H1 (cell line): Measurements from ENCODE around the gene PNLIP. TPM values are rescaled to one million over a fixed set of nuclear protein-coding genes. Genes with fewer than 3 reads are reported as not detected.

ENCODE experiments used
- CTCF ChIA-PET: fragments of 300-600 bp; sonication (Branson Sonifier 250); formaldehyde crosslinking; loops from one replicate; lab custom pipeline; 2021; ENCODE audit not compliant: partially characterized antibody; lab: Charles Lee
- POLR2A ChIA-PET: fragments of 300-600 bp; sonication (Branson Sonifier 250); formaldehyde crosslinking; loops from one replicate; lab custom pipeline; 2021; ENCODE audit warnings: inconsistent platforms; ENCODE audit not compliant: partially characterized antibody; lab: Charles Lee
- DNase-seq, 2 experiments: peaks; one replicate each; pipeline versions ENCODE4 v3.0.0 to v3.0.0-alpha.2; 2010 to 2022; ENCODE audit warnings: low spot score in 2 of 2, low read depth in 1 of 2, mixed read lengths in 1 of 2
- FAIRE-seq: peaks from 2 replicates; lab custom pipeline; 2011; peaks lifted over from hg19 to GRCh38; lab: Jason Lieb, UNC
- H2AFZ ChIP-seq: 2 replicates; pipeline ENCODE4 v1.8.1; 2012; ENCODE audit warnings: low read length, inconsistent platforms
- H2AK5ac ChIP-seq: 2 replicates; pipeline ENCODE4 v1.6.1; 2013; ENCODE audit warnings: low read depth, low read length
- H2BK120ac ChIP-seq: replicated peaks from 2 replicates; pipeline ENCODE3; 2013; ENCODE audit warnings: low read depth, low read length, inconsistent platforms
- H2BK12ac ChIP-seq: 2 replicates; pipeline ENCODE4 v1.6.1; 2013; ENCODE audit warnings: low read depth, low read length
- H2BK15ac ChIP-seq: 2 replicates; pipeline ENCODE4 v1.6.1; 2013; ENCODE audit warnings: low read length
- H2BK20ac ChIP-seq: 2 replicates; pipeline ENCODE4 v1.6.1; 2013; ENCODE audit warnings: low read length
- H2BK5ac ChIP-seq: 2 replicates; pipeline ENCODE4 v1.6.1; 2013; ENCODE audit warnings: low read depth, low read length
- H3K14ac ChIP-seq: 2 replicates; pipeline ENCODE4 v1.6.1; 2013; ENCODE audit warnings: inconsistent platforms; ENCODE audit not compliant: insufficient read length
- H3K18ac ChIP-seq: 2 replicates; pipeline ENCODE4 v1.6.1; 2013; ENCODE audit warnings: low read length; ENCODE audit errors: extremely low read depth
- H3K23ac ChIP-seq: 2 replicates; pipeline ENCODE4 v1.6.1; 2013; ENCODE audit warnings: inconsistent platforms; ENCODE audit not compliant: insufficient read length
- H3K23me2 ChIP-seq: 2 replicates; pipeline ENCODE4 v1.6.1; 2013; ENCODE audit warnings: low read depth, low read length
- H3K27ac ChIP-seq: 2 replicates; pipeline ENCODE4 v1.6.1; 2011; ENCODE audit warnings: low read depth, low read length, inconsistent platforms
- H3K27me3 ChIP-seq, 4 experiments: replicated peaks in 1 of 4; 1 replicate in 1 of 4; 2 replicates in 3 of 4; pipeline versions ENCODE4 v1.6.1 to v1.8.1; 2011 to 2013; ENCODE audit warnings: low read length in 3 of 4, mild to moderate bottlenecking in 3 of 4, inconsistent platforms in 2 of 4, mixed read lengths in 2 of 4, moderate library complexity in 1 of 4; ENCODE audit not compliant: control insufficient read depth in 3 of 4, insufficient read depth in 3 of 4; ENCODE audit errors: extremely low read depth in 1 of 4
- H3K36me3 ChIP-seq, 4 experiments: 2 replicates each; pipeline versions ENCODE4 v1.6.1 to v1.8.1; 2011 to 2013; ENCODE audit warnings: mild to moderate bottlenecking in 4 of 4, low read length in 3 of 4, moderate library complexity in 2 of 4, control low read depth in 1 of 4, inconsistent platforms in 1 of 4; ENCODE audit not compliant: insufficient read depth in 4 of 4, control insufficient read depth in 2 of 4
- H3K4ac ChIP-seq: replicated peaks from 2 replicates; pipeline ENCODE3; 2013; ENCODE audit warnings: low read length, low read depth, mixed read lengths, inconsistent platforms; ENCODE audit not compliant: insufficient read length
- H3K4me1 ChIP-seq, 4 experiments: replicated peaks in 1 of 4; 1 replicate in 1 of 4; 2 replicates in 3 of 4; pipeline versions ENCODE4 v1.6.1 to v1.8.1; 2011 to 2013; ENCODE audit warnings: low read length in 3 of 4, inconsistent platforms in 2 of 4, mixed read lengths in 1 of 4; ENCODE audit not compliant: insufficient read depth in 4 of 4, control insufficient read depth in 3 of 4
- H3K4me2 ChIP-seq, 2 experiments: 2 replicates each; pipeline versions ENCODE4 v1.6.1 to v1.8.1; 2011 to 2013; ENCODE audit warnings: low read depth in 2 of 2, low read length in 2 of 2, control low read depth in 1 of 2, inconsistent platforms in 1 of 2, mild to moderate bottlenecking in 1 of 2; ENCODE audit not compliant: insufficient read depth in 1 of 2
- H3K4me3 ChIP-seq, 4 experiments: fragments of 200-600, 300-600 bp in 1 of 4; sonication (generic), shearing (Covaris generic), sonication (Bioruptor Twin) in 1 of 4; 2 replicates each; pipeline versions ENCODE4 v1.5.1 to v1.8.1; 2011 to 2016; ENCODE audit warnings: low read length in 4 of 4, low read depth in 3 of 4, control low read depth in 2 of 4, inconsistent platforms in 2 of 4, mild to moderate bottlenecking in 2 of 4, mixed read lengths in 1 of 4, moderate library complexity in 1 of 4; ENCODE audit not compliant: insufficient read depth in 2 of 4; ENCODE audit errors: extremely low read depth in 1 of 4
- H3K56ac ChIP-seq: replicated peaks from 2 replicates; pipeline ENCODE3; 2013; ENCODE audit warnings: low read depth, mild to moderate bottlenecking, mixed read lengths, low read length, inconsistent platforms; ENCODE audit not compliant: insufficient read length
- H3K79me1 ChIP-seq: 2 replicates; pipeline ENCODE4 v1.6.1; 2013; ENCODE audit warnings: low read depth, low read length, control low read depth
- H3K79me2 ChIP-seq, 2 experiments: 2 replicates each; pipeline versions ENCODE4 v1.6.1 to v1.8.1; 2012 to 2013; ENCODE audit warnings: low read length in 2 of 2, mild to moderate bottlenecking in 2 of 2, inconsistent platforms in 1 of 2; ENCODE audit not compliant: insufficient read depth in 2 of 2, control insufficient read depth in 1 of 2
- H3K9ac ChIP-seq, 4 experiments: replicated peaks in 1 of 4; 1 replicate in 1 of 4; 2 replicates in 3 of 4; pipeline versions ENCODE4 v1.6.1 to v1.8.1; 2011 to 2013; ENCODE audit warnings: low read depth in 3 of 4, low read length in 3 of 4, control low read depth in 2 of 4, mild to moderate bottlenecking in 2 of 4, moderate library complexity in 2 of 4, inconsistent platforms in 1 of 4; ENCODE audit errors: extremely low read depth in 1 of 4
- H3K9me3 ChIP-seq, 2 experiments: 2 replicates each; pipeline versions ENCODE4 v1.6.1 to v1.8.1; 2012 to 2013; ENCODE audit warnings: mild to moderate bottlenecking in 2 of 2, moderate library complexity in 2 of 2, control low read depth in 1 of 2, inconsistent platforms in 1 of 2, low read depth in 1 of 2, low read length in 1 of 2, mixed read lengths in 1 of 2; ENCODE audit not compliant: insufficient read depth in 2 of 2
- H4K20me1 ChIP-seq, 2 experiments: replicated peaks in 1 of 2; 2 replicates each; pipeline versions ENCODE3 to v1.8.1; 2011 to 2013; ENCODE audit warnings: inconsistent platforms in 2 of 2, low read length in 2 of 2, mild to moderate bottlenecking in 1 of 2; ENCODE audit not compliant: insufficient read depth in 2 of 2, control insufficient read depth in 1 of 2
- H4K5ac ChIP-seq: 2 replicates; pipeline ENCODE4 v1.6.1; 2013; ENCODE audit warnings: low read length, low read depth, mixed read lengths, inconsistent platforms; ENCODE audit not compliant: insufficient read length
- H4K8ac ChIP-seq: 2 replicates; pipeline ENCODE4 v1.8.0; 2013; ENCODE audit warnings: mild to moderate bottlenecking, moderate library complexity, low read length, inconsistent platforms; ENCODE audit not compliant: insufficient read depth; ENCODE audit errors: extremely low read depth
- H4K91ac ChIP-seq: replicated peaks from 2 replicates; pipeline ENCODE3; 2013; ENCODE audit warnings: low read length, mixed read lengths, inconsistent platforms; ENCODE audit not compliant: insufficient read length
- ATF3 ChIP-seq: IDR thresholded peaks from 2 replicates; pipeline ENCODE4 v1.6.1; 2011; ENCODE audit warnings: low read depth, mild to moderate bottlenecking, low read length; ENCODE audit not compliant: insufficient read depth
- BRCA1 ChIP-seq: IDR thresholded peaks from 2 replicates; pipeline ENCODE4 v1.6.1; 2012; ENCODE audit warnings: low read depth, low read length, improper control_type of control experiment
- CBX8 ChIP-seq: fragments of 300-800, 300-1000 bp; sonication (generic); IDR thresholded peaks from 2 replicates; pipeline ENCODE4 v1.7.1; 2016; ENCODE audit warnings: low read depth, low read length, borderline replicate concordance
- EGR1 ChIP-seq: IDR thresholded peaks from 2 replicates; pipeline ENCODE4 v1.6.1; 2011; ENCODE audit warnings: low read depth, low read length, borderline replicate concordance
- HDAC2 ChIP-seq, 2 experiments: fragments of 300-600 bp in 1 of 2; sonication (generic) in 1 of 2; IDR thresholded peaks; 2 replicates each; pipeline ENCODE4 v1.6.1; 2011 to 2012; ENCODE audit warnings: low read depth in 2 of 2, low read length in 2 of 2, mild to moderate bottlenecking in 2 of 2, moderate library complexity in 2 of 2, borderline replicate concordance in 1 of 2, inconsistent platforms in 1 of 2
- HDAC6 ChIP-seq: IDR thresholded peaks from one replicate; pipeline ENCODE4 v1.7.1; 2012; ENCODE audit warnings: low read depth, mild to moderate bottlenecking, inconsistent platforms, low read length, moderate library complexity
- NANOG ChIP-seq: IDR thresholded peaks from 2 replicates; pipeline ENCODE4 v1.6.1; 2011; ENCODE audit warnings: low read length, low read depth, mild to moderate bottlenecking, inconsistent platforms; ENCODE audit not compliant: insufficient read depth, poor library complexity, severe bottlenecking
- PHF8 ChIP-seq: fragments of 200-600 bp; sonication (generic); conservative IDR thresholded peaks from 2 replicates; pipeline ENCODE4 v1.7.1; 2012; ENCODE audit warnings: low read depth, mild to moderate bottlenecking, inconsistent platforms, low read length, moderate library complexity
- RXRA ChIP-seq: IDR thresholded peaks from 2 replicates; pipeline ENCODE4 v1.6.1; 2011; ENCODE audit warnings: low read depth, mild to moderate bottlenecking, low read length, moderate library complexity; ENCODE audit not compliant: insufficient read depth
- SRF ChIP-seq: IDR thresholded peaks from 2 replicates; pipeline ENCODE4 v1.6.1; 2011; ENCODE audit warnings: mild to moderate bottlenecking, low read depth, low read length, moderate library complexity
- TBP ChIP-seq: IDR thresholded peaks from 2 replicates; pipeline ENCODE4 v1.6.1; 2011; ENCODE audit warnings: low read depth, low read length, improper control_type of control experiment
- USF2 ChIP-seq: IDR thresholded peaks from 2 replicates; pipeline ENCODE4 v1.6.1; 2011; ENCODE audit warnings: low read length, improper control_type of control experiment
- WGBS, 2 experiments: shearing (Covaris generic) in 1 of 2; methylation state at CpG; one replicate each; pipeline versions ENCODE4 v1.1.6 to v1.1.7; 2013 to 2015; ENCODE audit warnings: low lambda C conversion rate in 2 of 2, mixed read lengths in 2 of 2, inconsistent platforms in 1 of 2, low coverage in 1 of 2, missing lambda C conversion rate in 1 of 2; ENCODE audit not compliant: insufficient replicate concordance in 2 of 2, insufficient coverage in 1 of 2, insufficient read length in 1 of 2; ENCODE audit errors: extremely low coverage in 1 of 2, missing lambda C conversion rate in 1 of 2; 5-methylcytosine and 5-hydroxymethylcytosine counted together
- polyA plus RNA-seq, 7 experiments: library from polyadenylated mRNA; depleted of rRNA in 3 of 7; stranded (reverse) in 5 of 7; unstranded in 2 of 7; fragments of >200 nt in 5 of 7; fragments of 200-250 nt in 2 of 7; gene quantifications; 1 replicate in 5 of 7; 2 replicates in 1 of 7; 4 replicates in 1 of 7; pipeline versions ENCODE4 v1.2.1 to v1.2.3, GENCODE V29; 2011 to 2013; ENCODE audit warnings: missing spikeins in 2 of 7, mixed read lengths in 2 of 7
- total RNA-seq: library from RNA; stranded (reverse); fragmentation: NEBNext Ultra II Directional; extraction: Animal tissue kit (Norgen Biotek cat#: 25700); gene quantifications from 2 replicates; pipeline ENCODE4 v1.2.1, GENCODE V29; 2021

PNLIP gene
- total and polyA plus RNA-seq, 2 of the 8 experiments (the other 6 are each of a cell fraction or from before 2014, with no cell fraction given), result not detected

- Histone ChIP-seq H3K56ac (no peak overlapping the region), H2BK12ac (no peak overlapping the region), H3K36me3 (no peaks in the 10 kb centered on the region), H2BK20ac (no peak overlapping the region), H2BK5ac (no peak overlapping the region), H3K4me1 (peaks cover 0 to 9% (median 3%) of the 10 kb centered on the region in 4 experiments; a peak in 4 of 7 replicates), H3K4ac (no peak overlapping the region), H3K27ac (no peak overlapping the region), H3K4me3 (no peak overlapping the region), H3K79me1 (no peaks in the 10 kb centered on the region), H4K91ac (no peak overlapping the region), H3K4me2 (no peak overlapping the region), H4K8ac (no peak overlapping the region), H3K14ac (no peak overlapping the region), H3K23me2 (peaks cover 3% of the 10 kb centered on the region; the same call in 1 of the 2 replicates), H3K9ac (no peak overlapping the region), H2BK15ac (no peak overlapping the region), H3K18ac (no peak overlapping the region), H3K79me2 (no peaks in the 10 kb centered on the region), H4K20me1 (peaks cover 0 to 2% of the 10 kb centered on the region in 2 experiments), H2AK5ac (no peak overlapping the region), H2AFZ (no peak overlapping the region), H3K27me3 (peaks cover 0 to 12% (median 10%) of the 10 kb centered on the region in 4 experiments; a peak in 5 of 7 replicates), H2BK120ac (no peak overlapping the region), H3K9me3 (peaks cover 3 to 4% of the 10 kb centered on the region in 2 experiments; a peak in 1 of 4 replicates), H3K23ac (no peak overlapping the region), H4K5ac (no peak overlapping the region)
- ChIA-PET CTCF (no interaction called here), POLR2A (interaction anchor here (1.2 kb wide), 1 partner anchor 18 kb away, joined by 3 read pairs; no protein-coding TSS in a partner anchor)
- FAIRE-seq (no peak), DNase-seq (no peak)
- WGBS, 2 experiments, result 74% methylated on average over 6 of the region's 8 CpGs; no CpG with 5 or more reads in 1 of the 2 experiments
- TF ChIP-seq RXRA (no peak), HDAC2 (IDR thresholded peaks at IDR 0.05; ENCODE audit: borderline replicate concordance in 1 of 2, low read depth in 2 of 2, low read length in 2 of 2) (no peak), HDAC6 (no peak), SRF (no peak), NANOG (no peak), EGR1 (no peak), USF2 (no peak), PHF8 (no peak), ATF3 (no peak), BRCA1 (no peak), CBX8 (no peak), TBP (no peak)
Observed at GRCh38 chr10:116606061-116606483, 60.3 kb downstream of the PNLIP start.
